Smooth muscle cell of the brain vasculature (primary cell): ENCODE data around the gene DDX10.
"Not testable (repeated sequence)": the region's sequence is repeated elsewhere in the genome, so short reads cannot be mapped to it uniquely, and the experiment has no call there.

Source experiments
- DNase-seq: peaks from one replicate; pipeline ENCODE4 v3.0.0-alpha.2; 2012; ENCODE audit warnings: low read depth, low spot score

DDX10 gene

DNA sequence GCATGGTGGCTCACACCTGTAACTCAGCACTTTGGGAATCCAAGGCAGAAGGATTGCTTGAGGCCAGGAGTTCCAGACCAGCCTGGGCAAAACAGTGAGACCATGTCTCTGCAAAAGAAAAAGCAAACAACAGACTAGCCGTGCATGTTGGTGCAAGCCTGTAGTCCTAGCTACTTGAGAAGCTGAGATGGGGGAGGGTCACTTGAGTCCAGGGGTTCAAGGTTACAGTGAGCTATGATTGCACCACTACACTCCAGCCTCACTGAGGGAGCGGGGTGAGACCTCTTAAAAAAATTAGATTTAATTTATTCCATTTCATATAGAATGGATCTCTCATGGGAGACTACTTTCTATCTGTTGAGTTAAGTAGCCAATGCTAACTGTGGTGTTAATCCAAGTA is 50.4 kb downstream of the DDX10 start:
- DNase-seq = no peak

DNA sequence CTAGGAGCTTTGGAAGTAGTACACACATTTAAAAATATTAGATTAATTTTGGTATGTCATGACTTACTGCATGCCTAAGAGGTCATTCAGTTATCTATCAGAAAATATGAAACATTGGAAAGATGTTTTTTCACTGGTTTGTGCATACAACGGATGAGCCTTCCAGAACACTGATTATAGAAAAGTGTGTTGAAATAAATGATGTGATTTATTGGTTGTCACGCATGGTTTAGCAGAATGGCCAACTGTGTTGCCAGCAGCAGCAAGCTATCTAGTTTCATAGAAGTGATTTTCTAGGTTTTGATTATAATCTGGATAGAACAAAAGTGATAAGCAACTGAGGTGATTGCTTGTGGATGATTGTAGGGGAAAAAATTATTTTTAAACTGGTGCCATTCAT is 53.6 kb downstream of the DDX10 start:
- no peak for DNase-seq

DNA sequence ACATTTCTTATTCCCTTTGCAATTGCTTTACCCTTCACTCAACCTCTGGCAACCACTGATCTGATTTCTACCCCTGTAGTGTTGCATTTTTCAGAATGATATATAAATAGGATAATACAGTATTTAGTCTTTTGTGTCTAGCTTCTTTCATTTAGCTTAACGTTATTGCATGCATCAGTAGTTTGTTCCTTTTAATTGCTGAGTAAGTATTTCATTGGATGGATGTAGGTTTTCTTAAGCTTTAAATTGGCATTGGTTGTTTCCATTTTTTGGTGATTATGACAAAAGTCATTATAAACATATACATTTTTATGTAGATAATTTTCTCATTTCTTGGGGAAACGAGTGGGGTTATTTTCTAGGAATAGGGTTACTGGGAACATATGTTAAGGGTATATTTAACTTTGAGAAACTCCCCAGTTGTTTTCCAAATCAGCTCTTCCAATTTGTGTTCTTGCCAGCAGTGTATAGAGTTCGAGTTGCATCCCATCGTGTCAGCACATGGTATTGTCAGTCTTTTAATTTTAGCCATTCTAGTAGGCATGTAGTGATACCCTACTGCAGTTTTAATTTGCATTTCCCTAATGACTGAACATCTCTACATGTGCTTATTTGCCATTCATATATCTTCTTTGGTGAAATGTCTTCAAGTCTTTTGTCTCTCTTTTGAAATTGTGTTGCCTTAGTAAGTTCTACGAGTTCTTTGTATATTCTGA is 60.3 kb downstream of the DDX10 start:
- no peak for DNase-seq

DNA sequence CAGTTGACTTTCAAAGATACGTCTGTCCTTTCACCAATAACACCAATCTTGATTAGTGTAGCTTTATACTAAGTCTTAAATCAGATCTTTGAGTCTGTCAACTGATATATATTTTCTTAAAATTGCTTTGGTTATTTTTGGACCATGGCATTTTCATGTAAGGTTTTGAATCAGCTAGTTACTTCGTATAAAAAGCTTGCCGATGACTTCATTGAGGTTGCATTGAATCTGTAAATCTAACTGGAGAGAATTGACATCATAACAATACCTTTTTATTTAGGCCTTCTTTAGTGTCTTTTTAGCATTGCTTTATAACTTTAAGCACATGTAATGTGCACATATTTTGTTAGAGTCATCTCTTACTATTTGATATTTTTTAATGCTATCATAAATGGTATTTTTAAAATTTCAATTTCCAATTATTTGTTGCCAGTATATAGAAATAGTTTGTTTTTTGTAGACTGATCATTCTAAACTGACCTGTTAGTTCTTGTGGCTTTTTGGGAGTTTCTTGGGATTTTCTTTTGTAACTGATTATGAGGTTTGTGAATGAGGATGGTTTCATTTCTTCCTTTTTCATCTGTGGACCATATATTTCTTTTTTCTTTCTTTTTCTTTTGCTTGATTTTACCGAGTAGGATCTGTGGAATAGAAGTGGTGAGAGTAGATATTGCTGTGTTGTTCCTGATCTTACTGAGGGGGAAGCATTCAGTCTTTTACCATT is 61.4 kb downstream of the DDX10 start:
- DNase-seq = no peak

DNA sequence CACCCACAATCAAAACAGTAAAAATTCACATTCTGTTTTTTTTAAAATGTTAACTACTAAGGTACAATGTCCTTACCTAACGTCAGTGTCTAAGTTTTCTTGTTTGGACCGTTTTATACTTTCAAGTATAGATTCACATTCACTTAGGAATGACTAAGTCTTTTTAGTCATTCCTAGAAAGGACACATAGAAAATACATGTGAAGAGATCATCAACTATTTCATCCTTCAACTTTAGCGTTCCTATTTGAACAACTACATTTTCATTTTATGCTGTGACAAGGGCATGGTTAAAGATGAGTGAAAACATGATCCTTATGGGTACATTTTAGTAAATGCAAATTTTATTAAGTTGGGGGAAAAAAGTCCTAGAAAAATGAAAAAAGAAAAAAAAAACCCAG is 62.8 kb downstream of the DDX10 start:
- DNase-seq = no peak

DNA sequence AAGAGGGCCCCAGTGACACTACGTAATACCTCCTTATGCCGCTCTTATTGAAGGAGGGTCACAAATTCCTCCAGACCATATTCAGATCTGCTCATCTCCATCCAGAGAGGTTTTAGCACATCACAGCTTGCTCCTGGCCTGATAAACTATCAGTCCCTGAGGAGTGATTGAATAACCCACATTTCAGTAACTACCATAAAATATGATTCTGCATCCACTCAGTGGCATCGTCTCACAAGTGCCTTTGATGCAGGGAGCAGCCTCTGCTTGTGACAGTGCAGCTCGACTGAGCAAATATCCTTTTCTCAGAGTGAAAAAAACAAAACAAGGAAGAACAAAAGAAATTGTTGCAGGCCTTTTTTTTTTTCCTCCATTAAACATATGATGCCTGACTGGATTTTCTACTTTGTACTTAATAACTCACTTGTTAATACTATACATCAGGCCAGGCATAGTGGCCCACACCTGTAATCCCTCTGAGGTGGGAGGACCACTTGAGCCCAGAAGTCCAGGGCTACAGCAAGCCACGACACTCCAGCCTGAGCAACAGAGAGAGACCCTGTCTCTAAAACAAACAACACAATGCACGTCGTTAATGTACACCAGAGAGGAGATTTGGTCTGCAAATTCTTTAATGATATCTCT is 64.5 kb downstream of the DDX10 start:
- no peak for DNase-seq

DNA sequence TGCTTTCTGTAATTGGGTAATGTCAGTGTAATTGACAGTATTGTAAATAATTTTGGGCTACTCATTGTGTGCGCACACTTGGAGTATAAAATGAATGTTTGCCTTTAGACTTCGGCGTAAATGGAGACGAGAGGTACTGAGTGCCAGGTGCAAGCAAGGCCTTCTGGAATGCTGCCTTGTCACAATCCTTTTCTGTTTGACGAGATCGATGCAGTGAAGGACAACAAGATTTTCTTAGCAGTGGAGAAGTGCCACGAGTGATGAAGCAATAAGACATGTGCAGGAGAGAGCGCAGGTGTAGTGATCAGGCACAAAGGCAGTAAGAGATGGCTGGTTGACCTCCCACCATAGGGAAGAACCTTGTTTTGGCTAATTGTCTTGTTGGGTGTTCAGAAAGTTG is 67.5 kb downstream of the DDX10 start:
- no peak for DNase-seq

DNA sequence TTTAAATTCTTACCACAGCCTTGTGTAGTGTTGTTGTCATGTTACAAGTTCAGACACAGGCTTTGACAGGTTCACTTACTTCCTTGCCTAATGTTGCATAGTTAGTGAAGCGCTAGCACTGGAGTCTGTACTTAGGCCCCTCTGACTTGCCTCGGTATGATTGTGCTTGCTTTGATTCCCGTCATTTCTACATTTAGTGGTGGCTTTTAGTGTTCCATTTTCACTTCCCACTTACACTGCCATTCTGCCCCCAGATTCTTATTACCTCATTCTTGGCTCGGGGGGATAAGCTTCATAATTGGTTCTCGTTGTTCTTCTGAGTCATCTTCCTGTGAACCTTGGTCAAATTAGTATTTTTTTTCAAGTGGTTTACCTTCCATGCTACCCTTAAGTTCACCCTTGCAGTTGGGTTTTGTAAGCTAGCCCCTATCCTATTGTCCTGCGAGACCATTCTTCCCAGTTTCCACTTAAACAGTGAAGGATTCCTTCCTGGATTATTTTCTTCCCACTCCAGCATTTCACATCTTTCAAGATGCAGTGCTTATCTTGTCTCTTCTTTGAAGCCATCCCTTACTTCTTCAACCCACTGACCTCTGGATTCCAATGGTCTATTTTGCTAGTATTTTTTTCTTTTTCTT is 68.7 kb downstream of the DDX10 start:
- DNase-seq = no peak

DNA sequence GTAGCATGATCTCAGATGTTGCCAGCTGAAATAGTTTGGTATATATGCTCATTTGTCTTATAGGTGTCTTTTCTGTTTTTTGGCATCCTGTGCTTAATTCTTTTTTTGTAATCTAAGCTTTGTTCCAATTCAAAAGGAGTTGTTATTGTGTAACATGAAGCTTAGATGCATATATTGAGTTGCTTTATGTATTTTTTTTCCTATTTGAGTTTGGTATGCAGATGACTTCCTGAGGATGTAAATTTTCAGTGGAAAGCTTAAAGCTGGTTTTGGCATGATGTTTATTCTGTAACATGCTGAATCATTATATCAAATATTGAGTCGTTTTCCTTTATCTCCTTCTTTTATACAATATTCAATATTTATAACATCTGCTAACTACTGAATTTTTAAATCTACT is 69.4 kb downstream of the DDX10 start:
- no peak for DNase-seq

DNA sequence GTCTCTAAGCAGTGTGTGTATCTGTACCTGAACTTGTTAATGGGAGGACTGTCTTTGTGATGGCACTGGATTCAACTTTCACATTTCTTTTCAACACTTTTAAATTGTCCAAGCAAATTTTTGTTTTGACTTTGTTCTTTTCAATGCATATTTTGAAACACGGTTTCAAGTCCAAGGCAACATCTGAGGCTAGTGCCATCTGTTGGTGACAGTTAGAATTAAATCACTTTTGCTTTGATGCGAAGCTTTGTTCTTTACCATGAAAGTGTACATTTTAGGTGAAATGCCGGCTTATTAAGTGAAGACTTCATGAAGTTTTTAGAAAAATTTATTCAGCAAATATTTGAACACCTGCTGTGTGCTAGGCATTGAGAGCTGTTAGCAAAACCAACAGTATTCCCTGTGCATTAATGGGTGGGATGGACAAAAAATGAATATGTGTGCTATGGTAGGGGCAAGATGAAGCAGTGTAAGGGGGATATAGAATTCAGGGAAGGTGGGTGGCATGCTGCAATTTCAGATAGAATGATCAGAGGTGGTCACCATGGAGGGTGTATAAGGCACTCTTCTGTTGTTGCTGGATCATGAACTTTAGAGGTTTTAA is 70.2 kb downstream of the DDX10 start:
- no peak for DNase-seq

DNA sequence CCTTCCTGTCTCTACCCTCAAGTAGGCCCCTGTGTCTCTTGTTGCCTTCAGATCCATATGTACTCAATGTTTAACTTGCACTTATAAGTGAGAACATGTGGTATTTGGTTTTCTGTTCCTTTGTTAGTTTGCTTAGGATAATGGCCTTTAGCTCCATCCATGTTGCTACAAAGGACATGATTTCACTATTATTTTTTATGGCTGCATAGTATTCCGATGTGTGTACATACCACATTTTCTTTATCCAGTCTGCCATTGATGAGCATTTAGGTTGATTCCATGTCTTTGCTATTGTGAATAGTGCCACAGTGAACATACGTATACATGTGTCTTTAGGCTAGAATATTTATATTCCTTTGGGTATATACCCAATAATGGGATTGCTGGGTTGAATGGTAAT is 75.3 kb downstream of the DDX10 start:
- DNase-seq = not testable (repeated sequence)

DNA sequence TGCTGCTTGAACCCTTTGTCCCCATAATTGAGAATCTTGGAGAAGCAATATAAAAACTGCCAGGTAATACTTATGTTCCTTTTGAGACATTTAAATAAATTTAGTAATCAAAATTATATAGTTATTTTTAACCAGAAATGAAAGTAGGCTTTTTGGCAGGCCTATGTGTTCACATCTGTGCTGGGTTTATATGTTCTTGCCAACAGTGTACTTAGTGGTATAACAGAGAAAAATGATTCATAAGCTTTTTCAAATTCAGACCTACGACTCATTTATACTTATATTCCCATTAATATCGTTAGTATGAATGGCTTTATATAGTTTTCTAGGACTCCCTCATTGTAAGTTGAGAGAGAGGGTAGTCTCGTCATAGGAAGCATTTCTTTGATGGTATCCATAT is 79.0 kb downstream of the DDX10 start:
- DNase-seq = no peak

DNA sequence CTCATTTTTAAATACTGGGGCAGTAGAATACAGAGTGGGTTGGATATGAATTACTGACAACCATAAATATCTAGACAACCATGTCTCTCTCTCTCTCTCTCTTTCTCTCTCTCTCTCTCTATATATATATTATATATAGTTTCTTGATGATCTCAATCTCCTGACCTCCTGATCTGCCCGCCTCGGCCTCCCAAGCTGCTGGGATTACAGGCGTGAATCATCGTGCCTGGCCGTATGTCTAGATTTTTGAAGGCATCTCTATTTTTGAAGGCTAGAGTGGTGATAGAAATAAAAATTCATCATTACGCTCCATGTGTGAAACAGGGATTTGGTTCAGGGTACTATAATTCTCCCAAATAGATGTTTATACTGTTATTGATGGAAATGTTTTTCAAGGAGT is 84.1 kb downstream of the DDX10 start:
- DNase-seq = no peak

DNA sequence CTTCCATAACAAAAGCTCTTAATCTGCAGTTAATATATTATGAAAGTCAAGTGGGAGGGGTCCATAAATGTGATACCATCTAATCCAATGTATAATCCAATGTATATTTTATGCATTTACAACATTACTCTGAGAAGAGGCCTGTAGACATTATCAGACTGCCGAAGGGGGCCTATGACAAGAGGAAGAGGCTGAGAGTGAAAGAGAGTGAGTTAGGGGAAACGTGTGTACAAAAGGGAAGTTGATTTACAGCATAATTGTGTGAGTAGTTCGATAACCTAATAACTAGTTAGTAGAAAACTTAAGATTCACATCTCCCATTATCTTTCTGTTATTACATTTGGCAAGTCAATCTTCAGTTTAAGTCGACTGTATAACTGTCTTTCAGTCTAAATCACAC is 86.6 kb downstream of the DDX10 start:
- no peak for DNase-seq

DNA sequence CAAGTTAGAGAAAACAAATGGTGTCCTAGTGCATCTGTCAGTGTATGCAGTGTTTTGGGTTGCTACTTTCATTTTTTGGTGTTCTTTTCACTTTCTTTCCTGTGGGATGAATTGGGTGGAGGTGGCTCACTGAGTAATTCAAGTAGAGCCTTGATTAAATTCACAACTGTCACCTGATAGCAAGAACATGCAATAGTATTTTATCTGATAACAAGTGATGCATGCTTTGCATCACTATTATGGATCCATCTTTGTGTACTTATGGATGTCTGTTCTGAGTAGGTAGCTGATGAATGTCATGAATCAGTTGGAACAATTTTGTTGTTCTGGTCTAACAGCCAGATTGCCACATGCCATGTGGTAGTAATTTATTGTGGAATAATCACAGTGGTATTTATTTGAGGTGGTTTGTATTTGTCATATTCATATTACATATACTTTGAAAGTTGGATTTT is 87.5 kb downstream of the DDX10 start:
- no peak for DNase-seq

DNA sequence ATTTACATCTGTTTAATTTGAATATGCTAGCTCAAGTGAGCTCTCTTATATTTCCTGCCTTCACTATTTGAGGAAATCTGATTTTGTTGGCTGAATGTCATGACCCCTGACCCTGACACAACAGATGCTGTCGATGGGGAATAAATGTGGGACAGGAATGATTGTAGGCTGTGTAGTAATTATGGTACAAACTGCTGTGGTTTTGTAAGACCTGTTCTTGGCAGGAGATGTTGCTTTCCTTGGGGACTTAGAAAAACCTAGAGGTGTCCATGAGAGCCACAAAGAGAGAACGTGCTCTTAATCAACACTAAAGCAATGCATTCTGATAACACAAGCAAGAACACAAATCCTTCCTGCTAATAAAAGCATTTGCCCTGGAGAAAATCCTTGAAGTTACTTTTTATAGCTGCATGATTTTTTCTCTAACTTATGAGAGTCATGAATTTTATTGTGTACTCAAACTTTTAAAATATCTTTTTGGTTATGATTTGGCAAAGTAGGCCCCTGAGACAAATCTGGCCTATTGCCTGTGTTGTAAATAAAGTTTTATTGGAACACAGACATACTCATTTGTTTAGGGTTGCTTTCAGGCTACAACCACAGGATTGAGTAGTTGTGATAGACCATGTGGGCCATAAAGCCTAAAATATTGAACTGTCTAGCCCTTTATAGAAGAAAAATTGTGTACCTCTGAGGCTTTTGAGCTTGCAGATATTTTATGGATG is 90.2 kb downstream of the DDX10 start:
- peak; percentile 40 for DNase-seq

DNA sequence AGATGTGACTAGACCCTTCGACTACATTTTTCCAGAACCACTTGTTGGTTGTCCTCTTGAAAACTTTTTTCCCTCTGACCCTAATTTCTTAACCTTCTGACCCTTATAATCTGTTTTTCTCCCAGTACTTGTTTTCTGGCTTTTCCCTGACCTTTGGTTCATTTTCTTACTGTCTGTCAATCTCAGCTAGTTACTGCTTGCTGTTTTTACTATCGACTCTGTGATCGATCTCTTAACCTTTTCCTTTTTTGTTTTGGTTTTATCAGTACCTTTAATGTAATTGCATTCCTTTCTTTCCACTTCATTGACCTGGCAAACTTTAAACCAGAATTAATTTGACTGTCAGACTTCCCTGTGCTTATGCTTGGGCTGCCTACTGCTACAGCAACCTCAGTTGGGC is 92.8 kb downstream of the DDX10 start:
- DNase-seq = no peak

DNA sequence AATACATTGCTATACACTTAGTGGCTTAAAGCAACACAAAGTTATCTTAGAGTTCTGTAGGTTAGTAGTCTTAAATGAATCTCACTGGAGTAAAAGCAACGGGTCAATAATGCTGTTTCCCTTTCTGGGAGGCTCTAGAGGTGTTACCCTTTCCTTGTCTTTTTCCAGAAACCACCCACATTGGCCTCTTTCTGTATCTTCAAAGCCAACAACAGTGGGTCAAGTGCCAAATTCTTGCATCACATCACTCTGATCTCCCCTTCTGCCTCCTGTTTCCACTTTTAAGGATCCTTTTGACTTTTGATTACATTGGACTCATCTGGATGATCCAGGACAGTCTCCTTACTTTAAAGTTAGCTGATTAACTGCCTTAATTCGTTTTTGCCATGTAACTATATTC is 93.6 kb downstream of the DDX10 start:
- no peak for DNase-seq

DNA sequence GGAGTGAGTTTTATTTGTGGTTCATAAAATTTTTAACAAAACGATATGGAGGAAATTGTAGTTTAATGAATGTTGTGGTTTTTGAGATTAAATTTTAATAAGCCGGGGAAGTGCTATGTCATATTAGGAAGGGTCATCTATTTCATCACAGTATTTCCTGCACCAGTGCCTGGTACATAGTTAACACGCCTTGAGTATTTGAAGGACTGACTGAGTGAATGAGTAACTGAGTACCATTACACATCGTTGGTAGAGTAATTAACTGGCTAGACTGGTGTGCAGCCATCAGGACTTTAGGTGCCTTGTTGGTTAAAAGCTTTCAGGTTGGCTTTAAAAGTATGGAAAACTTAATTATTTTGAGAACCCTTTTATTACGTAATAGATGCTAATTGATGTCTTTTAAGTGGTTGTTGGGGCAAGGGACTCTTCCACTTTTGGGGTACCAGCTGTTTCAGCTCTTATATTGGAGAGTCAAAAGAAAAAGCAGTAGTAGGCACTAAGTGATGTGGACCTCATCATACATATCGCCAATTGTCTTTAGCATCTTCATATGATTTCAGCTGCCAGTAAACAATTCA is 101.8 kb downstream of the DDX10 start:
- no peak for DNase-seq

DNA sequence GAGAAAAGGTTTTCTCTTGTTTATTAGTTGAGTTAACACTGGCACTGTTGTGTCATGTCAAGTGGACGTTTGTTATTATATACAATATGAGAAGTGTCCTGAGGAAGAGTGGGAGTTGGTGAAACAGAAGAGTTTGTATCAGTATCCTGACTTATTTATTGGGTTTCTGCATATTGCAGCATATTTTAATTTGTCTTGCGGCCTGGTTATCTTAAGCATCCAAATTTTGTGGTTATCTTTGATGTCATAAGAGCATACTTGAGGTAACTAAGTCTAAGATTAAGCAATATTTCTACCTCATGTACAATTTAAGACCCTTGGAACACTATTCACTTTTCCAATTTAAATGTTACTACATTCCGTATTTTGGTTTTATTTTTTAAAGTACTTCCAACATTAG is 103.5 kb downstream of the DDX10 start:
- DNase-seq = no peak

DNA sequence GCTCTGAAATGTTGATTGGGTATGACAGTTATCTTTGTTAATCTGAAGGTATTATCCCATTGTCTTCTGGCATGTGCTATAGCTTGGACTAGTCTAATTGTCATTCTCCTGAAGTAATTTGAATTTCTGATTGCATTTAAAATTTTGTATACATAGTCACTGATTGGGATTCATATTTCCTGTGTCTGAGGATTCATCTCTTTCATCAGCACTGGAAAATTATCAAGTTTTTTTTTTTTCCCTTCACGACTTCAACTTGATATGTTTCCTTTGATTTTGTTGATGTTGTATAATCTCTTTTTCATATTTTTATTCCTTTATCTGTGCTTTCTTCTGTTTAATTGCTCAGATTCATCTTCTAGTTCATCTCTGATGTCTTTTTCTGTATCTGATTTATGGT is 104.1 kb downstream of the DDX10 start:
- no peak for DNase-seq
